HUES64 (cell line): ENCODE data around the gene RC3H2.

Experiments
- H3K27ac ChIP-seq: 2 replicates; pipeline ENCODE4 v1.7.0; 2013; ENCODE audit warnings: low read depth, low read length, inconsistent platforms
- H3K27me3 ChIP-seq: 2 replicates; pipeline ENCODE4 v1.6.1; 2013; ENCODE audit warnings: mild to moderate bottlenecking, low read length; ENCODE audit not compliant: insufficient read depth
- H3K36me3 ChIP-seq: 2 replicates; pipeline ENCODE4 v1.6.1; 2013; ENCODE audit warnings: mild to moderate bottlenecking, low read length; ENCODE audit not compliant: insufficient read depth
- H3K4me1 ChIP-seq: 2 replicates; pipeline ENCODE4 v1.6.1; 2013; ENCODE audit warnings: mild to moderate bottlenecking, low read length, moderate library complexity; ENCODE audit not compliant: insufficient read depth
- H3K4me3 ChIP-seq: 2 replicates; pipeline ENCODE4 v1.5.1; 2013; ENCODE audit warnings: mild to moderate bottlenecking, low read length, moderate library complexity
- H3K9ac ChIP-seq: 2 replicates; pipeline ENCODE4 v1.6.1; 2013; ENCODE audit warnings: mild to moderate bottlenecking, low read depth, low read length
- H3K9me3 ChIP-seq: 2 replicates; pipeline ENCODE4 v1.6.1; 2013; ENCODE audit warnings: low read depth, low read length; ENCODE audit not compliant: insufficient read depth
- WGBS: fragments of 150-250, 120-280 bp; methylation state at CpG from one replicate; pipeline ENCODE4 v1.1.7; 2013; ENCODE audit warnings: missing lambda C conversion rate; 5-methylcytosine and 5-hydroxymethylcytosine counted together

RC3H2 gene

DNA sequence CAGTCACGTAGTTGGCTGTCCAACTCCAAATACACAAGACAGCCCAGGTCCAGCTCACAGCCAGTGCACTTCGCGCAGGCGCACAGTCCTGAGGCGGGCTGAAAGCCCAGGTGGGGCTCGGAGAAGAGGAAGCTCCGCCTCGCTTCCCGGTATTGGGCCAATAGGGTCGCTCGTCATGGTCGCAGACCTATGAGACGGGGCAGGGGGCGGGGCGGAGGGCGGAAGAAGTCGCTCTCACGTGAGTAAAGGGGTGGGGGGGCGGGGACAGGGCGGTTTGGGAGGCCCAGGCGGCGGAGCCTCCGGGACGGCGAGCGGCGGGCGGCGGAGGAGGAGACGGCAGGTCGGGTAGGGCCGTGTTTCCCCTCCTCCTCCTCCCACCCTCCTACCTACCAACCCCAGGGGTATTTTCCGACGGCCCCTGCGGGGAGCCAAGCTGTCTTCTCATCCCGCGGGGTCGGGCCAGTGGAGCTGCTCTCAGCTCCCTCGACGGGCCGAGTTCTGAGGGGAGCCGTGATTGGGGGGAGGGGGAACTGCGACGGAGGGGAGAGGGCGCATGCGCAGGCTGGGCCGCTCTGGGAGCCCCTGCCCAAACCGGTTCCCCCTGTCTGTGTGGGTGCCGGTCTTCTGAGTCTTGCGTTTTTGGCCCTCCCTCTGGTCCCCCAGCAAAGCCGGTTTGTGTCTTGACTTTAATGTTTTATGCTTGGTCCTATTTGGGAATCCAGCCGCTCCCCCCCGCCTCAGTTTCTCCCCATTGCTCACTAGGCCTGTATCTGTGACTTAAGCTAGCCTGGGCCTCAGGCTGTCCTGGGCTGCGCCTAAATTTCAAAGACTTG, 35.8 kb upstream of the RC3H2 start, which contains the start of gene RABGAP1:
Gene RABGAP1 (plus strand): TSS at position 272 of the 833 bp plus-strand sequence. CDS start 16,040 bp downstream, outside the sequence.
- Histone ChIP-seq H3K36me3 (peaks cover 33% of the 10 kb centered on the region), H3K27me3 (no peaks in the 10 kb centered on the region), H3K9ac (peak within 1 kb of the TSS; percentile 95), H3K9me3 (no peaks in the 10 kb centered on the region), H3K27ac (peak within 1 kb of the TSS; percentile 92), H3K4me3 (peak within 1 kb of the TSS; percentile 89), H3K4me1 (peaks cover 14% of the 10 kb centered on the region)
- under 1% methylated on average over 52 of the region's 54 CpGs for WGBS

DNA sequence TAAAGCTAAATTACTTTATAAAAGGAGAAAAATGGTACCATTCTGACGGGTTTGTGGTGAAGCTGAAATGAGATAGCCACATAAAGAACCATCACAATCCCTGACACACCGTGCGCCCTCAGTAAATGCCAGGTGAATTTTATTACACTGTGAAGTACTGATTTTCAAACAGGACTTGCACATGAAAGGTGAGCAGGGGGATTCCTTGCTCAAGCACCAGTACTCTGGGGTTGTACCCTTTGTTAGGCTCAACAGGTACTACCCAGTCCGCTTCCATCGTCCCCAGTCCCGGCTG, 35.2 kb upstream of the RC3H2 start:
- Histone ChIP-seq H3K4me1 (peaks cover 9% of the 10 kb centered on the region), H3K4me3 (peak overlapping the region; percentile 51), H3K27ac (peak overlapping the region; percentile 59; the same call in 1 of the 2 replicates), H3K9me3 (no peaks in the 10 kb centered on the region), H3K36me3 (peaks cover 33% of the 10 kb centered on the region), H3K27me3 (no peaks in the 10 kb centered on the region), H3K9ac (peak overlapping the region; percentile 50)
- WGBS, result 24% methylated on average over 6 of the region's 6 CpGs

DNA sequence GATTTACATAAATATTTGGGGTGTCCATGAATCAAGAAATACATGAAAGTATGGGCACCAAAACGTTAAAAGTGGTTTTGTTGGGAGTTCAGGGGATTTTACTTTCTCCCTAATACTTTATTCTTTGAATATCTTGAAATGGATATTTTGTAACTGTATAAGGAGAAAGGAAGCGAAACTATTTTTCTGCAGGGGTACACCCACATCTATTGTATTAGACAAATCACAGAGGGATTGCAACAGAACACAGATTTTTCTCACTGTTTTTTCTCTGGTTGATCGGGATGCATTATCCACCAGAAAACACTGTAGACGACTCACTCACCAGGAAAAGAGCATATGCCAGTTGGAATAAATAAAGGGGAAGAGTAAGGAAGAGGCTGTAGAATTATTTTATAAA, 34.4 kb upstream of the RC3H2 start:
- H3K4me1 ChIP-seq, result peaks cover 6% of the 10 kb centered on the region
- H3K9ac ChIP-seq, result no peak overlapping the region
- no peak overlapping the region for H3K4me3 ChIP-seq
- WGBS, result 89% methylated on average over 2 of the region's 4 CpGs
- H3K27me3 ChIP-seq, result no peaks in the 10 kb centered on the region
- H3K9me3 ChIP-seq, result no peaks in the 10 kb centered on the region
- peaks cover 29% of the 10 kb centered on the region for H3K36me3 ChIP-seq
- no peak overlapping the region for H3K27ac ChIP-seq

DNA sequence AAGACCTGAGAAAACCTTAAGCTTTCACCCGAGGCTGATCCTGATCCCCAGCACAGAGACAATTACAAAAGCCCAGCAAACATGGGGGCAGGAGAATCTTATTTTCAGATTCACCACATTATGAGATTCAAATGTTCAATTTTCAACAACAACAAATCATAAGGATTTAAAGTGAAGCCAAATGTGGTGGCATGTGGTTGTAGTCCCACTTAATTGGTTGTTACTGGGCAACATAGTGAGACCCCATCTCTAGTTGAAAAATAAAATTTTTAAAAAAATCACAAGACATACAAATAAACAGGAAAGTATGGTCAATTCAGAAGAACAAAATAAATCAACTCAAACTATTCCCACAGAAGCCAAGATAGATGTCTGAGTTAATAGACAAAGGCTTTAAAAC, 31.7 kb upstream of the RC3H2 start:
- Histone ChIP-seq H3K4me3 (no peak overlapping the region), H3K27ac (no peak overlapping the region), H3K27me3 (no peaks in the 10 kb centered on the region), H3K9ac (no peak overlapping the region), H3K36me3 (peaks cover 26% of the 10 kb centered on the region), H3K4me1 (peaks cover 7% of the 10 kb centered on the region), H3K9me3 (no peaks in the 10 kb centered on the region)
- 91% methylated on average over 1 of the region's 1 CpG for WGBS

DNA sequence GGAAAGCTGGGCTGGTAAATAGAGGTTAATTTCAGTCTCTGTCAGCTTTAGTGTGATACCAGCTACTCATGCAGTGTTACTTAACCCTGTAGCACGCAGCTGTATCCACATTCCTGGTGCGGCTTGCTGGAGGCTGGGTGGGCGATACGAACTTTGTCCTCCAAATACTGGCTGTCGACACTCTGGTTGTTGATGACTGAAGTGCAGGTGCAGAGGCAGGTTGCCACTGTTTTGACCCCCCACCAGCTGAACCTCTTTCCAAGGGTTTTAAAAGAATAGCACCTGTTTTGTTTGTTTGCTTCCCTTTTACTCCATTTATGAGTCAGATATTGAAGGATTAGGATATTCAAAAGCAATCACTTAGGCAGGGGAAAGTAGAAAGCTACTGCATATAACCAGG, 31.3 kb upstream of the RC3H2 start:
- no peaks in the 10 kb centered on the region for H3K9me3 ChIP-seq
- no peaks in the 10 kb centered on the region for H3K27me3 ChIP-seq
- 97% methylated on average over 5 of the region's 5 CpGs for WGBS
- peaks cover 4% of the 10 kb centered on the region; the same call in 1 of the 2 replicates for H3K4me1 ChIP-seq
- peaks cover 26% of the 10 kb centered on the region for H3K36me3 ChIP-seq
- no peak overlapping the region for H3K4me3 ChIP-seq
- no peak overlapping the region for H3K27ac ChIP-seq
- H3K9ac ChIP-seq, result no peak overlapping the region

DNA sequence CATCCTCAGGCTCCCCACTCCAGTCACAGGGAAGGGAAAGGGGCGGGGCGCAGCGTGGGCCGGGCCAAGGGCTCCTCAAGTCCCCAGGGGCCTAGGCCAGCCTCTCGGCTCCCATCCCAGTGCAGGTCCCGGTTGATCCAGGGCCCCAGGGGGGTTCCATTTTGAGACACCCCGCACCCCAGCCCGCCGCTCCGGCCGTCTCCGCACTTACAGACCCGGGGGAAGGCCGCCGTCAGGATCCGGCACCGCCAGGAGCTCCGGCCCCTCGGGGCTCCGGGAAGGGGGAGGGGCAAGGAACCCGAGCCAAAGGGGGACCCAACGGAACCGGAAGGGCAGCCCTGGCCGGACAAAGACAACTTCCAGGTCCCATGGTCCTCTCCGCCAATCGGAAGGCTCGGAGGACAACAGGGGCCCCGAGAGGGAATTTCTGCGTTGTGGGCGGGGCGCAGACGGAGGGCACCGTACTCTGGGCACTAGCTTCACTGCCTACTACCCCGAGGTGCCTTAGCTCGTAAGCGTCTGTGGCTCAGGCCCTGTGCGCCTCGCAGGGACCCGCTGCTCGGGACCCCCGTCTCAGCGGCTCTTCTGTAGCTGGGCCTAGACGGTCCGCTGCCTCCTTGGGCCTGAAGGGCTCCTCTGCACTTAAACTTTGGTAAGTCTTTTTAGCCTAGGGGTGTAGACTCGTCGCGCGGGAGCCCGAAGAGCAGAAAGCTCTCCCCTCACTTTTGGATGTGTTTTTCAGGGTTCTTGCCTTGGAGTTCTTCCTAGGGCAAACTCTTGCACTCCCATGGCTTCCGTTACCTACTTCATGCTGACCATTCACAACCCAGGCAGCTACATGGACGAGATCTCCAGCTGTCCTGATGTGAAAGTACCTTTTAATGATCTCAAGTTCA, 26.3 kb upstream of the RC3H2 start, which contains the start of gene ZBTB26:
Gene ZBTB26 (minus strand): TSS at position 287 of the 896 bp plus-strand sequence. CDS start 11,578 bp downstream, outside the sequence.
- peak within 1 kb of the TSS; percentile 75 for H3K4me3 ChIP-seq
- H3K4me1 ChIP-seq, result peaks cover 15% of the 10 kb centered on the region
- under 1% methylated on average over 51 of the region's 51 CpGs for WGBS
- H3K9ac ChIP-seq, result peak within 1 kb of the TSS; percentile 85
- H3K27me3 ChIP-seq, result no peaks in the 10 kb centered on the region
- peak within 1 kb of the TSS; percentile 84 for H3K27ac ChIP-seq
- no peaks in the 10 kb centered on the region for H3K9me3 ChIP-seq
- H3K36me3 ChIP-seq, result peaks cover 12% of the 10 kb centered on the region

DNA sequence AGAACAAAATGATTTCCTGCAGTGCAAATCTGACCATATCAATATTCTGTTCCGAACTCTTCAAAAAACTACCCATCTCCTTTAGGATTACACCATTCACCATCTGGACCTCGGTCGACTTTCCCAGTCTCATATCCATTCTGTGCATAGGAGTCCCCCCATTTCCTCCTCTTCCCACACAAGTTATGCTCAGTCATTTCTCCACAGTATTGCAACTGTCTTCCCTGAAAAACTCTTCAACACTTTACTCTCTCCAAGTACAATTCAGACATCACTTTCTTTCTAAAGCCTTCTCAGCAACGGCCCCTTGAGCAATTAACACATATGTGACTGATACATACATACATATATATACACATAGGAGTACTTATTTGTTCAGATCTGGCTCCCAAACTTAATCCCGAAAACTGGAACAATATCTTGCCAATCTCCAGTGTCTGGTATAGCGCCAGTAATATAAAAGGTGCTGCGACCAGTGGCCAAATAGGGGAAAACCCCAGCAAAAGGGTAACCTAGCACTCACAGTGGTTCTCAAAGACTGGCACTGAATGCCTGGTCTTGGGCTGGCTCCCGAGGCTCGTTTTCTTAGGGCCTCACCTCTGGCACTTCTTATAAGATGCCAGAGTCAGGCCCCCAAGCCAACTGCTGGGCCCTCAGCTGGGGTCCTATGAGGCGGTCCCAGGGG, 25.5 kb upstream of the RC3H2 start:
- H3K36me3 ChIP-seq, result 0 out of 2 replicates have a peak, but pooled peaks cover 8% of the 10 kb centered on the region
- peak overlapping the region; percentile 84 for H3K27ac ChIP-seq
- WGBS, result 30% methylated on average over 10 of the region's 10 CpGs
- H3K4me1 ChIP-seq, result peaks cover 15% of the 10 kb centered on the region
- H3K27me3 ChIP-seq, result no peaks in the 10 kb centered on the region
- peak overlapping the region; percentile 75 for H3K4me3 ChIP-seq
- H3K9ac ChIP-seq, result peak overlapping the region; percentile 85
- no peaks in the 10 kb centered on the region for H3K9me3 ChIP-seq

DNA sequence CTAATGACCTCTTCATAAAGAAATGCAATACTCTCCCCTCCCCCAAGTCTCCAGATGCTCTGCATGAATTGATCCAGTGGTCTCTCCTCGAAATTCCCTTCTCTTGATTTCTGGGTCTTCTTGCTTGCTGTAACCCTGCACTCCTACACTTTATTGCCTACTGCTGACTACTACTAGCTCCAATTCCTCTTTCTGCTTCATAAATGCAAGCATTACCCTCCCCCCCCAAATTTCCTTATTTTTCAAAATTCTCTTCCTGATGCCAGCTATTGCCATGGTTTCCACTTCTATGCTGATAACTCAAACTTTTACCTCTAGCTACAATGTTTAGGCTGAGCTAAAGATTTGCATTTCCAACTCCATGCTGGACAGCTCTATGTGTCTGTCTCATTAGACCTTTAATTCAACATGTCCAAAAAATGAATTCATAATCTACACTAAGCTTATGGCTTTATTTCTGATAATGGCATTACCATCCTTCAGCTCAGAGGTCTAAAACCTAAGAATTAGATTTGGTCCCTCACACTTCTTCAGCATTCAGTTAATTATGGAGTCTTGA, 24.7 kb upstream of the RC3H2 start:
- Histone ChIP-seq H3K9me3 (no peaks in the 10 kb centered on the region), H3K4me3 (peak overlapping the region; percentile 75; the same call in 1 of the 2 replicates), H3K36me3 (0 out of 2 replicates have a peak, but pooled peaks cover 8% of the 10 kb centered on the region), H3K27me3 (no peaks in the 10 kb centered on the region), H3K27ac (no peak overlapping the region), H3K9ac (no peak overlapping the region), H3K4me1 (peaks cover 15% of the 10 kb centered on the region)
- WGBS, result 84% methylated on average over 1 of the region's 1 CpG

DNA sequence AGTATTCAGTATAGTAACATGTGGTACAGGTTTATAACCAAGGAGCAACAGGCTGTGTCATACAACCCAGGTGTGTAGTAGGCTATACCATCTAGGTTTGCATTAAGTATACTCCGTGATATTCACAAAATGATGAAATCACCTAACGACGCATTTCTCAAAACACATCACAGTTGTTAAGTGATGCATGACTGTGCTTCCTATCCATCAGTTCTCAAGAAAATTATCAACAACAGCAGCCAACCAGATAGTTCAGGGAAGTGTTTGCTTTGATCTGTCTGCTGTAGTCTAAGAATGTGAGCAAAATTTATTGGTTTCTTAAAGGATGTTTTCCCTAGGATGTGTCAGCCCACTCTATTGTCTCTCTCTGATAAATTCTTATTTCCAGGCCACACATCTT, 18.8 kb upstream of the RC3H2 start:
- H3K9ac ChIP-seq, result no peak overlapping the region
- 100% methylated on average over 3 of the region's 3 CpGs for WGBS
- peaks cover 18% of the 10 kb centered on the region for H3K4me1 ChIP-seq
- H3K36me3 ChIP-seq, result peaks cover 31% of the 10 kb centered on the region
- no peaks in the 10 kb centered on the region for H3K9me3 ChIP-seq
- no peaks in the 10 kb centered on the region for H3K27me3 ChIP-seq
- H3K27ac ChIP-seq, result no peak overlapping the region
- no peak overlapping the region for H3K4me3 ChIP-seq

DNA sequence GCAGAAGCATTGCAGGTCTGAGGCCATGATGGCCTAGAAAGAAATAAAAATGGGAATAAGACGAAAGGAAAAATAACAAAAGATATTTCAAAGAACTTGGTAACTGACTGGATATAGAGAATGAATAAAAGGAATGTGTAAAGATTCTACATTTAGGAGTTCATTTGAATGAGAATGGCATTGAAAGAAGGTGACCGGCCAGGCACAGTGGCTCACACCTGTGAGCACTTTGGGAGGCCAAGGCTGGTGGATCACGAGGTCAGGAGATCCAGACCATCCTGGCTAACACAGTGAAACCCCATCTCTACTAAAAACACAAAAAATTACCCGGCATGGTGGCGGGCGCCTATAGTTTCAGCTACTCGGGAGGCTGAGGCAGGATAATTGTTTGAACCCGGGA, 17.6 kb upstream of the RC3H2 start:
- no peak overlapping the region for H3K9ac ChIP-seq
- H3K27ac ChIP-seq, result peak overlapping the region; percentile 62; the same call in 1 of the 2 replicates
- H3K27me3 ChIP-seq, result no peaks in the 10 kb centered on the region
- WGBS, result 84% methylated on average over 8 of the region's 8 CpGs
- no peak overlapping the region for H3K4me3 ChIP-seq
- peaks cover 38% of the 10 kb centered on the region for H3K36me3 ChIP-seq
- H3K9me3 ChIP-seq, result no peaks in the 10 kb centered on the region
- H3K4me1 ChIP-seq, result peaks cover 18% of the 10 kb centered on the region
